Measurements from ENCODE around the gene DMAC2L.
"Not testable (repeated sequence)": the region's sequence is repeated elsewhere in the genome, so short reads cannot be mapped to it uniquely, and the experiment has no call there.

The DMAC2L gene

DNA sequence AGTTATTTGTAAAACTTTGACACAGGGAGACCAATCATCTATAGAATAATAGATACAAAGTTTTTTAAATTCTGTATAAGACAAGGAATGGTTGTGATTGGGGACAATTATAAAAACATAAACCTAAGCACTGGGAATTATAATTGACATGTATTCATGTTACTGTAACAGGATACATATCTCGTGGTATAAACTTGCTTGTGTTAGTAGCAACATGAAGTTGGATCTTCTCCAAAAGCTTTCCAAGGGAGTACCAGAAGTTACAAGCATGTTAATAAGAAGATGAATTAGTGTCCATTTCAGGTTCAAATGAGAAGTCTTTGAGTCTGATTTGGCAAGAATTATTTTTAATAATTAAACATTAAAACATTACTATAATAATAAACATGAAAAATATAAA lies 42.4 kb downstream of the DMAC2L start:
- DNase-seq (ENCODE audit: low read depth in 2 of 2): no peak

DNA sequence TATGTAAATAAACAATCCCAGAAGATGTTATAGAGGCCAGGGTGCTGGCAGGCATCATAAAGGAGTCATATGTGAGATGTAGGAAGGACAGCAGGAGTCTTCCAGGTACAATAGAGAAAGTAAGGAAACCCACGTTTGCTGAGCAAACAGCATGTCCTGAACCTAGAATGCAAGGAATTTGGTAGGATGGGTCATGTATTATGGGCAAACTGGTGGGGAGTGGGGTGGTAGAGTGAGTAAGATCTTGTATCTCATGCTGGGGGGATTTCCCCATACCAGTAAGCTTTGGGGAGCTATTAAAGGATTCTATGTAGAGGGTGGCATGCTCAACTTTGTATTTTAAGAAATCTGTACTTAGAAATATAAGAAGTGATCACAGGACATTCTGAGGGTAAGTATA lies 43.6 kb downstream of the DMAC2L start:
- no peak for DNase-seq (ENCODE audit: low read depth in 2 of 2)

DNA sequence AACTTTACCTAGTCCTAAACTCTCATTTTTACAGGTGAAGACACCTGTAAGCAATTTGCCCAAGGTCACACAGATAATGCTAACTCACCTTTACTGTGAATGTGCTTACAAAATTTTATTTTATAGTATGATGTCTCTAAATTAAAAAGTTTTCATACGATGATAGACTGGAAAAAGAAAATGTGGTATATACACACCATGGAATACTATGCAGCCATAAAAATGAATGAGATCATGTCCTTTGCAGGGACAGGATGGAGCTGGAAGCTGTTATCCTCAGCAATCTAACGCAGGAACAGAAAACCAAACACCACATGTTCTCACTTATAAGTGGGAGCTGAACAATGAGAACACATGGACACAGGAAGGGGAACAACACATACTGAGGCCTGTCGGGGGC lies 44.2 kb downstream of the DMAC2L start:
- DNase-seq (ENCODE audit: low read depth in 2 of 2): not testable (repeated sequence)

GRCh38 chr14:50357124-50357523 lies 45.0 kb downstream of the DMAC2L start:
- DNase-seq (ENCODE audit: low read depth in 2 of 2): no peak

DNA sequence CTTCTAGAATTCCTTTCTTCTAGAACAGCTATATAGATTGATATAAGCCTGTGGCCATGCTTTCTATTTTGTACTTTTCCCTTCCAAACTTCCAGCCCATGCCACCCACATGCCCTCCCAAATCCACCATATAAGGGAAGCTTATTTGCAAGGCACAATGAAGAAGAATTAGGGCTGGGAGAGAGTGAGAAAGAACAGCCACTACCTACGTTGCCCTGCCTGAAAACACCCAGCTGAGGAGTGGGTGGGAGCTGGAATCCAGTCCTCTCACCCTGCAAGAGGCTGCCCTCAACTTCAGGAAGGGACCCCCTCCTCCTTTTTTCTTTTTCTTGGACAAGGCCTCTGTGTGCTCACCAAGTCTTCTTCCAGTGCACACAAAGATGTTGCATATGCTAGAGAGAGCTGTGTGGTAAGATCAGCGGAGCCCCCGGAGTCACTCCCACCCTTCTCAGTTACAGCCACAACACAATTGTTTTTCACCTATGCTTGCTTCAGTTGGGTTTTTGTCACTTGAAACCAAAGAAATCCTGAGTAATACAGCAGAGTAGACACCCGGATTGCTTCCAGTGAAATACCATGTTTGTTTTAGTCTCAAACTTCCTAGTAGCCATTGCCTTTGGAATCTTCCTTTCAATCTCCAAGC lies 45.8 kb downstream of the DMAC2L start:
- no peak for DNase-seq (ENCODE audit: low read depth in 2 of 2)

DNA sequence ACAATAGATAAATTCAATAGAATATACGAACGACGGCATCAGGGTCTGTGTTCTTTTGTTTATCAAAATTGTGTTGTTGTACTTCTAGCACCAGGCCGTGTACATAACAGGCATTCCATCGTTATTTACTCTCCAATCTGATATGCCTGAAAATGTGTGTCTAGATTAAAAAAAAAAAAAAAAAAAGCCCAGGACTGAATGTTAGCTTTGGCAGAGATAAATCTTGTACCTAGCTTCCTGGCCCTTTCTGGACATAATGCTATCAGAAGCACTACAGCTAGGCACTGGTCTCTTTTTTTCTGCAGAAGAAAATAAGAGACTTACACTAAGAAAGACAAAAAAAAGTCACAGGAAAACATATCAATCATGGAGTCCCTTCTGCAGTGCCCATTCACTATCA lies 47.5 kb downstream of the DMAC2L start:
- DNase-seq (ENCODE audit: low read depth in 2 of 2): no peak

- no peak for DNase-seq (ENCODE audit: low read depth in 2 of 2)
Observed at GRCh38 chr14:50360093-50360492, 48.0 kb downstream of the DMAC2L start.

DNA sequence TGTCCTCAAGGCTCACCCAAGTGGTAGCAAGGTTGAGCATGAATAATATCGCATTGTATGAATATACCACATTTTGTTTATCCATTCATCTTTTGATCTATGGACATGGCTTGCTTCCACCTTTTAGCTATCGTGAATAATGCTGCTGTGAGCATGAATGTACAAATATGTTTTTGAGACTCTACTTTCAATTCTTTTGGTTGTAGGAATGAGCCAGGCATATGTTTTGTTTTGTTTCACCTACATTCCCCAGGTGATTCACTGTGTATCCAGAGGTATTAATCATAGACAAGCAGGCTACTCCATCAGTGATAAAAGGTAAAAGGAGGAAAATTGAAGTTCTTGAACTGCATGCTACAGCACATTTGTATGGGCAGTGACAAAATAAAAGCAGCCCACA lies 48.7 kb downstream of the DMAC2L start:
- DNase-seq (ENCODE audit: low read depth in 2 of 2): no peak

GRCh38 chr14:50361473-50362403 lies 49.6 kb downstream of the DMAC2L start:
- not testable (repeated sequence) for DNase-seq (ENCODE audit: low read depth in 2 of 2)

- no peak for DNase-seq (ENCODE audit: low read depth in 2 of 2)
Observed at GRCh38 chr14:50362764-50363713, 50.9 kb downstream of the DMAC2L start.

DNA sequence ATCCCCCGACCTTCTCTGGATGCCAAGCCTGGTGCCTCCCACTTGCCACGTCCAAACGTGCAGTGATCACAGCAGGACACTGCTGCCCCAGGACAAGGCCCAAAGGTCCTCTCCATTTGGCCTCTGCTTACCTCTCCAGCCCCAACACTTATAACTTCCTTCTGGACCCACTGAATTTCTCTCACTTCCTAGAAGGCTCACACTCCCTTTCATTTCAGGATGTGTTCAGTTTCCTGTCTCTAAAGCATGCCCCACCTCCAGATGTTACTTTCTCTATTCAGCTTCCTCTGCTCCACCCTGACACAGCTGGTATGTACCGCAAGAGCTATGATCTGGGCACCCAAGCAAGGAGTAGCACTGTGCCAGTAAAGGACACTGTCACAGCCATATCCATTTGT lies 51.6 kb downstream of the DMAC2L start:
- peak in 1 of 2 donors; percentile 17 for DNase-seq (ENCODE audit: low read depth in 2 of 2)

DNA sequence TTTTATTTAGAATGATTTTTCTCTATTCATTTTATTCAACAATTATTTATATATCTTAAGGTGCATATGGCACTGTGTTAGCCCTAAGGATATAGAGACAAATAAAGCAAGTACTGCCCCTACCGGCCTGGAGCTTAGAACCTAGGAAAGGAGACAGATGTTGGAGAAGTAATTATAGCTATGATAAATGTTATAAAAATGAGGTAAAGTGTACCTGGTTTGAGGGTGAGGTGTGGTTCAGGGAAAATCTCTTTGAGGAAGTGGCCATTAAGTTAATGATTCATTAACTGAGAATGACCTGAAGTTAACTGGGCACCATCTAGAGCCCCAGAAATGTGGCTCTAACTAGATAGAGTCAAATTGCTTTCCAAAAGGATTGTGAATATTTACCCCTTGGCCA lies 52.7 kb downstream of the DMAC2L start:
- DNase-seq (ENCODE audit: low read depth in 2 of 2): no peak

GRCh38 chr14:50365572-50365971 lies 53.4 kb downstream of the DMAC2L start:
- DNase-seq (ENCODE audit: low read depth in 2 of 2): not testable (repeated sequence)

DNA sequence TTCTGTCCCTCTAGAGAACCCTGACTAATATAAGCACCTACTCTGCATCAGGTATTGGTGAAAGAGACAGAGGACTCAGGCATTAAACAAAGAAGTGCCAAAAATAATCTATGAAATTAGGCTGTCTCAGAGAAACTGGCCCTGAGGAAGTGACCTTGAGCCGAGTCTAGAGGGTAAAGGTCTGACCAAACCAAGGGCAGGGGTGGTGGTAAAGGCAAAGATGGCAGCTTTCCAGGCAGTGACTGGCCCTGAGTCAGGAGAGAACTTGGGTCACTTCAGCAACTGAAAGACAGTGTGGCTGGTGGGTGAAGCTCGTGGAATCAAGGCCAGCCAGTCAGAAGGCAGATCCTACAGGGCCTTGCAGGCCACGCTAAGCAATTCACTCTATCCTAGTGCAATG lies 54.0 kb downstream of the DMAC2L start:
- no peak for DNase-seq (ENCODE audit: low read depth in 2 of 2)

GRCh38 chr14:50366589-50366988 lies 54.5 kb downstream of the DMAC2L start:
- DNase-seq (ENCODE audit: low read depth in 2 of 2): no peak

DNA sequence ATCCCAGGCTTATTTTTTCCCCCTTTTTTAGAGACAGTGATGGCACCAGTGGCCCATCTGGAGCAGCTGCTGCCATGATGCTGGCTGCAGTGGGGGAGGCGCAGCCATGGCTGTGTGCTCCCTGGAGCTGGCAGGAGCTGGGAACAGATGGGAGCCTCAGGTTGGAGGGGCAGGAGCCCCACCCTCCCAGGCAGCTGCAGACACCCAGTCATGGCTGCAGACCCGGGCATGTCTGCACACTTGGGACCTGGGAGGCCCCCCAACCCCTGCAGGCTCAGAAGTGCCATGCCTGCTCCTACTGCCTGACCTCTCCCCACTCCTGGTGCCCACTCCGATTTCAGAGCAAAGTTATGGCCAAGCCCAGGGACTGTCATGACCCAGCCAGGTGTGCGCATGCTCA lies 59.4 kb downstream of the DMAC2L start:
- no peak for DNase-seq (ENCODE audit: low read depth in 2 of 2)

DNA sequence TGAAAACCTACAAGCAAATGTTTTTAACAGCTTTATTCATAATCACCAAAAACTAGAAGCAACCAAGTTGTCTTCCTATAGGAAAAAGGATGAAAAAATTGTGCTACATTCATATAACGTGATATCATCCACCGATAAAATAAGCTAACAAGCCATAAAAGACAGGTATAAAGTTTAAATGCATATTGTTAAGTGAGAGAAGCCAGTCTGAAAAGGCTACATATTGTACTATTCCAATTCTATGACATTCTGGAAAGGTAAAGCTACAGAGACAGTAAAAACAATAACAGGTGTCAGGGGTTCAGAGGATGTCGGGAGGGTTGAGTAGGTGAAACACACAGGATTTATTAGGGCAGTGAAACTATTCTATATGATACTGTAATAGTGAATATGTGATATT lies 61.8 kb downstream of the DMAC2L start:
- DNase-seq (ENCODE audit: low read depth in 2 of 2): no peak

- DNase-seq (ENCODE audit: low read depth in 2 of 2): no peak
Observed at GRCh38 chr14:50375760-50376159, 63.6 kb downstream of the DMAC2L start.
